Activated gamma-delta T cell treated with Interleukin-2 at 50 U/mL for 16 hours (primary cell): ENCODE results near the gene LRP2.

Source experiments
- DNase-seq: peaks from one replicate; pipeline ENCODE4 v3.0.0-alpha.2; 2020

The LRP2 gene

DNA sequence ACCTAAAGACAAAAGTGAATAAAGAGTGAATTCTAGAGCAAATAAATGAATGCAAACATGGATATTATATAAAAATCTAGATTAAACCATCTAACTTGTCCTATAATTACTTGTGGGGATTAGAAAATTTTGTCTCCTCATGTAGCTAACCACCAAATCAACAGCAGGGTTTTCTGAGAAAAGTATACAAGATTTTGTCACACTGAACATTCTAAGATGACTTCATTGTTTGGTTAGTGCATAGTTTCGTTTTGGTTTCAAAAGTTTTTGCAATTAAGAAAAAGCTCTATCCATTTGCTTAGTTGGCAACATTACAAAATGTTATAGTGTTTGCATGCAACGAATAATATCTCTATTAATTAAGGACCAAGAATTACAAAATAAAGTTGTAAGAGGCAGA is 125.0 kb downstream of the LRP2 start:
- DNase-seq: no peak

GRCh38 chr2:169232551-169233154 is 129.7 kb downstream of the LRP2 start:
- no peak for DNase-seq

DNA sequence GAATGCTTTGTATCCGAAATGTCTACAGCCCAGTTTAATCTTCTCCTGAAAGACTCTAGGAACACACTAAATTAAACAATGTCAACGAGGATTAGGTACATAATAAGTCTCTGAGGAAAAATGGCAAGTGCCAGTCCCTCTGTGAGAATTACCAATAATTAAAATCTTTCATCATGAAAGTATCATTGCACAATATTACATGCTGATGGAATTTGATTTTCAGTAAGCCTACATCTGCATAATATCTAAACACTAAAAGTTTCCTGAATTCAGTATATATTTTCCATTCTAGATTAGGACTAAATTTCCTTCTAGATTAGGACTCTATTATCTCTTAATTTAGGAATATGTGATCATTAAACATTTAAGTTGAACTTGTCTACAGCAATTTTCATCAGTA is 132.1 kb downstream of the LRP2 start:
- DNase-seq: no peak

DNA sequence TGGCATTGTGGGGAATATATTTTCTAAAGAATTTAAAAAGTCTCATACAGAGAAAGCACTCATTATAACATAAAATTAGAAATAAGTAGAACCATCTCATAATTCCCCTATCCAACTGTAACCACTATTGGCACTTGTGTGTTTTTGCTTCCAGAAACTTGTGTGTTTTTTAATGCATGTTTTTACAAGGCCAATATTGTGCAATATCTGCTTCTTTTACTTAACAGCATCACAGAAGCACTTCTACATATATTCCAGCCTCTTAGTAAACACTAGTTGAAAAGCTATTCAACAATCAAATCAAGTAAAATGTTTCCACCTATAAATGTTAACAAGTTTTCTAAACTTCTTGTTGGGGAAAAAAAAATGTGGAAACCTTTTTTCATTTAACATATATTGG is 132.7 kb downstream of the LRP2 start:
- DNase-seq: no peak

- no peak for DNase-seq
These were observed 136.4 kb downstream of the LRP2 start for GRCh38 chr2:169225906-169226305.

- no peak for DNase-seq
These were observed 137.0 kb downstream of the LRP2 start for GRCh38 chr2:169225233-169225750.

- DNase-seq: no peak
These were observed 139.7 kb downstream of the LRP2 start for GRCh38 chr2:169222665-169223064.

DNA sequence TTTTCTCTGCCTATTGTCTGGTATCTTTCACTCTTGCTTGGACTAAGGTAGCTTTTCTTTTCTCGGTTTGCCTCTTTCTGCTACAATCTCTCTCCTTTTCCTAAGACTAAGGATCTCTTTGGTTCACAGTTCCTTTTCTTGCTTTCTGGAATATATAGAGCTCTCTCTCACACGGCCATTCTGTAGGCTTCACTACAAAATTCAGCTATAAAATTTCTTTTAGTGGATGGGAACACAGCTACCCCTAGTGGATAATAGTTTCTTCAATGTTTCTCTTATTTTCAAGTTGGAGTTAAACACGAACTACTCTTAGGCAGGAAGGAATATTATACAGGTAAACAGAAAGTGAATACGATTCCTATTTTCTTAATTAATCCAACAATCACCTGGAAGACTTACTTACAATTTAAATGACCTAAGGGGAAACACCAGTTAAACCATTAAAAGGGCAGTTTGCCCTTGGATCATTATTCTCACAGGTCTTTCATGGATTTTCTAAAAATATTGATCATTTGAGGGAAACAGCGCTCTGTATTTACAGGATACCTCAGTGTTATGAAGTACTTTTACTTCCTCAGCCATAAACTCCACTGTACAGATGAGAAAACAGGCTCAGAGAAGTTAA is 140.5 kb downstream of the LRP2 start:
- no peak for DNase-seq

DNA sequence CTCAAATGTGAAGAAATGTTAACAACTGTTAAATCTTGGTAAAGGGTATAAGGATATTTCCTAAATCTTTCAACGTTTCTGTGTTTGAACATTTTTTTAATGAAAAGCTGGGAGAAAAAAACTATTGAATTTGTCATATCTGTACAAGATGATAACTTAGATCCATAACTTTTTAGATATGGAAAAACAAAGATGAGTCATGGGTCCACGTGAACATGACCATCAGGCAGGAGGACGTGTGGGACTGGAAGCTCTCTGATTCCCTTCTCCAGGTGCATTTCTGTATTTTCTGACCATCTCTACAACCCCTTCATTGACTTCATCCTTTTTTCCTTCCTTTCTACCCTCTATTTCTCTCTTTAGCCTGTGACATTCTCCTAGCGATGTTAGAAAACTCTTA is 151.4 kb downstream of the LRP2 start:
- DNase-seq: no peak

DNA sequence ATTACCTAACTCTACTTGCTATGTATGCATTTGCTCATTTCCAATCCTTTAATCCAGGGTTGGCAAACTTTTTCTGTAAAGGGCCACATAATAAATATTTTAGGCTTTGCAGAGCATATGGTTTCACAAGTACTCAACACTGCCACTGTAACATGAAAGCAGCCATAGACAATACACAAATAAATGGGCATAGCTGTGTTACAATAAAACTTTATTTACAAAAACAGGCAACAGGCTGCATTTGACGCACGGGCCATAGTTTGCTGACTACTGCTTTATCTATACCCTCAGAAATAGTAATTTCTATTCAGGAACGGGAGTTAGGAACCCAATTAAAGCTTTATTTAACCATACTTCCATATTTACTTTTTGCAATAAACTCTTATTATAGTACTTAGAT is 154.3 kb downstream of the LRP2 start:
- DNase-seq: no peak

DNA sequence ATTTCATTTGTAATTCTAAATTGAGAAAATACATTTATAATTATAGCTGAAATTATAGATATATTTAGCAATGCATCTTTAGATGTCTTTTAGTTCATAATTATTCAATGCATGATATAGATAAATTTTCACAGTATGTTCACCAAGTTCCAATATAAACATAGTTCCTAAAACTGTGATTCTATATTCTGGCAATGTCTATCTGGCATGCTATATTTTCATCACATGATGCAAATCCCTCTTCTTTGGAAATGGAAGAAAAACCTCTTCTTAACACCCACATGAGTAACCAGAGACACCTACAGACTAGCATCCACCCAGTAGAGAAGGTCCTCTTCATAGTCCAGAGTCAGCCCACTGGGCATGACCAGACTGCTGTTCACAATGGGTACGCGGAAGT is 157.2 kb downstream of the LRP2 start:
- DNase-seq: no peak

- DNase-seq: no peak
These were observed 158.4 kb downstream of the LRP2 start for GRCh38 chr2:169203952-169204351.

GRCh38 chr2:169200756-169201155 is 161.6 kb downstream of the LRP2 start:
- no peak for DNase-seq

- no peak for DNase-seq
These were observed 168.7 kb downstream of the LRP2 start for GRCh38 chr2:169193618-169194017.

GRCh38 chr2:169190197-169190775 is 172.0 kb downstream of the LRP2 start:
- DNase-seq: no peak

DNA sequence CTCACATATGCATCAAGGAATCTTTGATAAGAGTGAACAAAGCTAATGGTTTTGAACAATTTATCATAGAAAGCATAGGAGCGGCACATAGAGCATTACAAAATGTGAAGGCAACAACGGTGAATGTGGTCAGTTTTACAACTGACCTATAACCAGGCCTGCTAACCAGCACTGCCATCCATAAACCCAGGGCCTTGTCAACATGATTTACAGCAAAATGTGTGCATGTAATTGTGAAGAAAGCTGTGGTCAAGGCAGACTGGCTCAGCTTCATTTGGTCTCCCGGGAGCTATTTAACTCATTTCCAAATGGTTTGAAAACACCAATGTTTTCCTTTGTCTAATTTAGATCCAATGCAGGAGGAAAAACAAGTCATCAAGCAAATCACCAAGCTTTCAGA is 173.2 kb downstream of the LRP2 start:
- no peak for DNase-seq

GRCh38 chr2:169185711-169186110 is 176.6 kb downstream of the LRP2 start:
- no peak for DNase-seq

- DNase-seq: no peak
These were observed 178.3 kb downstream of the LRP2 start for GRCh38 chr2:169184074-169184473.

GRCh38 chr2:169182573-169182972 is 179.8 kb downstream of the LRP2 start:
- no peak for DNase-seq

DNA sequence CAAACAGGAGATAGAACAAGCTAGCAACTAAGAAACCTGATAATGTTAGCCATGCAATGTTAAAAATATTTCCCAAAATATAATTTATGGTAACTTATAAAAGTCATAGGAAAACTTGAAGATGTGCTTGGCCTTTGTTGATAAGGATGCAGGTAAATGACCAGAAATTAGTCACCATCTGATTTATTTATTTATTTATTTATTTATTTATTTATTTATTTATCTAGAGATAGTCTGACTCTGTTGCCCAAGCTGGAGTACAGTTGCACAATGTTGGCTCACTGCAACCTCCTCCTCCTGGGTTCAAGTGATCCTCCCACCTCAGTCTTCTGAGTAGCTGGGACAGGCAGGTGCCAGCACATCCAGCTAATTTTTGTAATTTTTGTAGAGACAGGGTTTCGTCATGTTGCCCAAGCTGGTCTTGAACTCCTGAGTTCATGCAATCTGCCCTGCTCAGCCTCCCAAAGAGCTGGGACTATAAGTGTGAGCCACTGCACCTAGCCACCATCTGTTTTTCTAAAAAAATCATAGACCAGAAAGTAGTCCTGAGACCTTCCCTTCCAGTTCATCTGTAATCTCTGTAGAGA is 183.4 kb downstream of the LRP2 start:
- DNase-seq: no peak

DNA sequence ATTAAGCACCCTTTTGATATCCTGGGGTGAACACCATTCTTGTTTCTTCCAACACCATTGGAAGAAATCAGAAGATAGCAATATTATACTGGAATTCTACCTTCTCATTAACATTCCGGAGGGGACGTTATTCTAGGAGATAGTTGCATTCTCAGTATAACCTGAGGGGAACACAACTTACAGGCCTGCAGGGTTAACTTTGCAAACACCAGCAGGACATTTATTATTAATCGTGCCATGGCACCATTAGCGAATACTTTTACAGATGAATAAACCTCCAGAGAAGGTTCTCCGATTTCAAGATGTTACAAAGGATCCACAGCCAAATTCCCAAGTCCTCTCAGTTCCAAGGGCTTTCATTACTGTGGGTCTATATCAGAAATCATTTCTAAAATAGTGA is 184.0 kb downstream of the LRP2 start:
- DNase-seq: no peak

DNA sequence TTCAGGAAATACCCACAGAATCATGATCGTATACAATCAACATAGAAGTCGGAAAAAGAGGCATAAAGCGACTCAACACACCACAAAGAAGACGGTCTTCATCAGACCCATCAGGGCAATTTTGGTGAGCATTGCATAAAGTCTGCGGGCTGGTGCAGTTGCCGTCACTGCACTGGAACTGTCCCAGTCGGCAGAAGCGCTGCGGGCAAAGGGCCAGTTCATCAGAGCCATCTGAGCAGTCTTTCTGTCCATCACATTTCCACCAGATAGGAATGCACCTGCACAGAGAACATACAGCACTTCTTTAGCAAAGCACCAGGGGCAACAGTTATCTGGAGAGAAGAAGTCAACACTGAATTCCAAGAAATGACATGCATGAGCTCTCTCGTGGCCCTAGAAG is 187.2 kb downstream of the LRP2 start:
- no peak for DNase-seq

DNA sequence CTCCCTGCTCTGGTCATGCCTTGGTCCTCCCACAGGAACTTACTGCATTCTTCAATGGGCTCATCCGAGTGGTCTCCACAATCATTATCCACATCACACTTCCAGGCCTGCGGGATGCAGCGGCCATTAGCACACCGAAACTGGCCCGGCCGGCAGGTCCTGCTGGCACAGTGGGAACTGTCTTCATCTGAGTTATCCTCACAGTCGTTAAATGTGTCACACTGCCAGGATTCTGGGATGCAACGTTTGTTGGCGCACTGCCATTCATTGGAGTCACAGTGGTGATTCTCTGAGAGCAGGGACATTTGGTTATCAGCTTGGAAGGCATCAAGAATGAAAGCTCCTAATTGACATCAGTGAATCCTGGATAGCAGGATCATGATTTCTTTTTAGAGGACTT is 188.5 kb downstream of the LRP2 start:
- no peak for DNase-seq

DNA sequence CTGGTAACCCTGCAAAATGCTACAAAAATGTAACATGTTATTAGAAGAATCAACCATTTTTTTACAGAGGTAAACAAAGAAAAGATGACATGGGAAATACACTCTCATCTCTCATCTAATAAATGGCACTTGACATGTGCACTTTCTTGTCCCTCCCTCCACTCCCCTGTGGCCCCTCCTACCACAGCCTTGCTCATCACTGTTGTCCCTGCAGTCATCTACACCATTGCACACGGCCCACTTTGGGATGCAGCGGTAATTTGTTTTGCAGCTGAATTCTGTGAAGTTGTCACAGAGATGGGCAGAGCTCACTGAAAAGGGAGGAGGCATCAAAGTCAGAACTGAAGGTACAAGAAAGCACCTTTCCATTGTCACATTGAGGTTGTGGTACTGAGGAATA is 189.4 kb downstream of the LRP2 start:
- DNase-seq: no peak
